ENCODE data around the gene CACTIN.
A peak's percentile ranks its signal among the peaks of the same experiment; 100 is the strongest.

The CACTIN gene

GRCh38 chr19:3627351-3627723 lies 747 bp upstream of the CACTIN start:
- H3K36me3 Mint-ChIP-seq = peaks cover 3% of the 10 kb centered on the region
- no peaks in the 10 kb centered on the region for H3K27me3 Mint-ChIP-seq
- H3K4me3 Mint-ChIP-seq = peak overlapping the region; percentile 100
- peaks cover 27% of the 10 kb centered on the region for H3K4me1 Mint-ChIP-seq
- H3K9me3 Mint-ChIP-seq = no peaks in the 10 kb centered on the region
- H3K27ac Mint-ChIP-seq = no peak overlapping the region

GRCh38 chr19:3625996-3626472 lies 556 bp downstream of the CACTIN start:
- H3K36me3 Mint-ChIP-seq = peaks cover 3% of the 10 kb centered on the region
- H3K4me1 Mint-ChIP-seq = peaks cover 27% of the 10 kb centered on the region
- no peaks in the 10 kb centered on the region for H3K27me3 Mint-ChIP-seq
- H3K9me3 Mint-ChIP-seq = no peaks in the 10 kb centered on the region
- H3K4me3 Mint-ChIP-seq = peak overlapping the region; percentile 100
- peak overlapping the region; percentile 93 for H3K27ac Mint-ChIP-seq

GRCh38 chr19:3623716-3624115 lies 2.9 kb downstream of the CACTIN start:
- no peaks in the 10 kb centered on the region for H3K9me3 Mint-ChIP-seq
- peaks cover 27% of the 10 kb centered on the region for H3K4me1 Mint-ChIP-seq
- H3K27ac Mint-ChIP-seq = no peak overlapping the region
- H3K36me3 Mint-ChIP-seq = peaks cover 3% of the 10 kb centered on the region
- no peaks in the 10 kb centered on the region for H3K27me3 Mint-ChIP-seq
- no peak overlapping the region for H3K4me3 Mint-ChIP-seq

GRCh38 chr19:3622224-3622623 lies 4.4 kb downstream of the CACTIN start:
- Mint-ChIP-seq H3K27me3 (no peaks in the 10 kb centered on the region), H3K27ac (no peak overlapping the region), H3K4me1 (peaks cover 32% of the 10 kb centered on the region), H3K36me3 (peaks cover 3% of the 10 kb centered on the region), H3K9me3 (no peaks in the 10 kb centered on the region), H3K4me3 (no peak overlapping the region)

GRCh38 chr19:3621689-3622088 lies 4.9 kb downstream of the CACTIN start:
- Mint-ChIP-seq H3K4me3 (no peak overlapping the region), H3K36me3 (peaks cover 3% of the 10 kb centered on the region), H3K27me3 (no peaks in the 10 kb centered on the region), H3K9me3 (no peaks in the 10 kb centered on the region), H3K4me1 (peaks cover 31% of the 10 kb centered on the region), H3K27ac (no peak overlapping the region)

- H3K9me3 Mint-ChIP-seq = no peaks in the 10 kb centered on the region
- no peaks in the 10 kb centered on the region for H3K27me3 Mint-ChIP-seq
- H3K36me3 Mint-ChIP-seq = peaks cover 1% of the 10 kb centered on the region
- H3K27ac Mint-ChIP-seq = no peak overlapping the region
- H3K4me3 Mint-ChIP-seq = no peak overlapping the region
- peaks cover 29% of the 10 kb centered on the region for H3K4me1 Mint-ChIP-seq
Measured at GRCh38 chr19:3620817-3621547, 5.6 kb downstream of the CACTIN start.

GRCh38 chr19:3620145-3620816 lies 6.3 kb downstream of the CACTIN start:
- no peak overlapping the region for H3K4me3 Mint-ChIP-seq
- H3K4me1 Mint-ChIP-seq = peaks cover 25% of the 10 kb centered on the region
- no peaks in the 10 kb centered on the region for H3K9me3 Mint-ChIP-seq
- H3K27ac Mint-ChIP-seq = no peak overlapping the region
- no peaks in the 10 kb centered on the region for H3K27me3 Mint-ChIP-seq
- H3K36me3 Mint-ChIP-seq = no peaks in the 10 kb centered on the region

GRCh38 chr19:3619631-3620012 lies 7.0 kb downstream of the CACTIN start:
- Mint-ChIP-seq H3K4me3 (no peak overlapping the region), H3K36me3 (no peaks in the 10 kb centered on the region), H3K27me3 (no peaks in the 10 kb centered on the region), H3K27ac (no peak overlapping the region), H3K9me3 (no peaks in the 10 kb centered on the region), H3K4me1 (peaks cover 21% of the 10 kb centered on the region)

- H3K36me3 Mint-ChIP-seq = no peaks in the 10 kb centered on the region
- H3K27me3 Mint-ChIP-seq = no peaks in the 10 kb centered on the region
- no peak overlapping the region for H3K27ac Mint-ChIP-seq
- peaks cover 15% of the 10 kb centered on the region for H3K4me1 Mint-ChIP-seq
- H3K4me3 Mint-ChIP-seq = no peak overlapping the region
- no peaks in the 10 kb centered on the region for H3K9me3 Mint-ChIP-seq
Measured at GRCh38 chr19:3618811-3619630, 7.6 kb downstream of the CACTIN start.

- Mint-ChIP-seq H3K27ac (no peak overlapping the region), H3K4me3 (no peak overlapping the region), H3K36me3 (no peaks in the 10 kb centered on the region), H3K4me1 (peaks cover 14% of the 10 kb centered on the region), H3K9me3 (no peaks in the 10 kb centered on the region), H3K27me3 (no peaks in the 10 kb centered on the region)
Measured at GRCh38 chr19:3618144-3618810, 8.3 kb downstream of the CACTIN start.

- H3K9me3 Mint-ChIP-seq = no peaks in the 10 kb centered on the region
Measured at GRCh38 chr19:3617463-3617862, 9.1 kb downstream of the CACTIN start.

GRCh38 chr19:3615524-3616135 lies 11.0 kb downstream of the CACTIN start:
- no peaks in the 10 kb centered on the region for H3K9me3 Mint-ChIP-seq
- peaks cover 2% of the 10 kb centered on the region for H3K36me3 Mint-ChIP-seq
- no peak overlapping the region for H3K27ac Mint-ChIP-seq
- no peaks in the 10 kb centered on the region for H3K27me3 Mint-ChIP-seq
- peaks cover 14% of the 10 kb centered on the region for H3K4me1 Mint-ChIP-seq
- no peak overlapping the region for H3K4me3 Mint-ChIP-seq

More at GRCh38 chr19:3617463-3617862, 9.1 kb downstream of the CACTIN start:
- Mint-ChIP-seq H3K4me3 (peak overlapping the region; percentile 39), H3K27ac (peak overlapping the region; percentile 35), H3K4me1 (peaks cover 14% of the 10 kb centered on the region), H3K36me3 (no peaks in the 10 kb centered on the region), H3K27me3 (no peaks in the 10 kb centered on the region)

GRCh38 chr19:3614858-3615505 lies 11.6 kb downstream of the CACTIN start:
- H3K4me1 Mint-ChIP-seq = peaks cover 14% of the 10 kb centered on the region
- peaks cover 2% of the 10 kb centered on the region for H3K36me3 Mint-ChIP-seq
- no peaks in the 10 kb centered on the region for H3K27me3 Mint-ChIP-seq
- H3K9me3 Mint-ChIP-seq = no peaks in the 10 kb centered on the region
- no peak overlapping the region for H3K4me3 Mint-ChIP-seq
- no peak overlapping the region for H3K27ac Mint-ChIP-seq

- Mint-ChIP-seq H3K4me3 (no peak overlapping the region), H3K27ac (no peak overlapping the region), H3K9me3 (no peaks in the 10 kb centered on the region), H3K4me1 (peaks cover 14% of the 10 kb centered on the region), H3K27me3 (no peaks in the 10 kb centered on the region), H3K36me3 (peaks cover 2% of the 10 kb centered on the region)
Measured at GRCh38 chr19:3613818-3614661, 12.6 kb downstream of the CACTIN start.

Data from activated naive CD4-positive, alpha-beta T cell treated with anti-CD3 and anti-CD28 coated beads, Interleukin-2, amount 50 U/mL, for 24 hours (primary cell).